ENCODE measurements around the gene FLAD1. TPM values are rescaled to one million over a fixed set of nuclear protein-coding genes. Genes with fewer than 3 reads are reported as not detected.

FLAD1 gene
- total RNA-seq, 1 donor from 2014 or later = 35.9 TPM

DNA sequence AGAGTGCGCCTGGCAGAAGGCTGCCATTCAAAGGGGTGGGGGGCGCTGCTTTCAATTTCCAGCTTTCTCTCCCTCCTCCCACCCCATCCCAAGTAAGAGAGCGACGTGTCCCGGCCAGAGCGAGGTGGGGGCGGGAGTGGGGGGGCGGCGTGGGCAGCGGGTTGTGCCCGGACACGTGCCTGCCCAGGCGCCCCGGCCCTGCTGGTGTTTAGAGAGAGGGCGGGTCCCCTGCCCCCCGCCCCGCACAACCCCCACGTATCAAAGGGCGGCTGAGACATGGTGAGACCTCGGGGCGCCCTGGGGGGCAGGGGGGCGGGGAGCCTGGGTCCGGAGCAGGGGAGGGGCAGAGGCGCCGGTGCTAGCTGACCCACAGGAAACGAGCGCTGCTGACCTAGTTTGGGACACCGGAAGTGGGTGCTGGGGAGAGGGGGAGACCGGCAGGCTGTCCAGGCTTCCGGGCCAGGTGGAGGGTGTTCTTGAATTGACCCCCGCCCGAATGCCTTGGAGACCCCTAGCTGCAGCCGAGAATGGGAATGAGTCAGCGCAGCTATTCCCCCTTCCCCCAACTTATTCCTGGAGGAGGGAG lies 20.7 kb downstream of the FLAD1 start:
- Mint-ChIP-seq H3K4me1 (ENCODE audit: unreplicated experiment) (peaks cover 33% of the 10 kb centered on the region), H3K9me3 (ENCODE audit: unreplicated experiment) (no peaks in the 10 kb centered on the region), H3K36me3 (ENCODE audit: low read depth, unreplicated experiment) (peaks cover 4% of the 10 kb centered on the region), H3K27me3 (ENCODE audit: unreplicated experiment) (peaks cover 11% of the 10 kb centered on the region), H3K4me3 (ENCODE audit: unreplicated experiment) (peak overlapping the region; percentile 97), H3K27ac (ENCODE audit: unreplicated experiment) (peak overlapping the region; percentile 77)
- DNase-seq (ENCODE audit: low spot score) = no peak
- TF ChIP-seq, protein P1, sequence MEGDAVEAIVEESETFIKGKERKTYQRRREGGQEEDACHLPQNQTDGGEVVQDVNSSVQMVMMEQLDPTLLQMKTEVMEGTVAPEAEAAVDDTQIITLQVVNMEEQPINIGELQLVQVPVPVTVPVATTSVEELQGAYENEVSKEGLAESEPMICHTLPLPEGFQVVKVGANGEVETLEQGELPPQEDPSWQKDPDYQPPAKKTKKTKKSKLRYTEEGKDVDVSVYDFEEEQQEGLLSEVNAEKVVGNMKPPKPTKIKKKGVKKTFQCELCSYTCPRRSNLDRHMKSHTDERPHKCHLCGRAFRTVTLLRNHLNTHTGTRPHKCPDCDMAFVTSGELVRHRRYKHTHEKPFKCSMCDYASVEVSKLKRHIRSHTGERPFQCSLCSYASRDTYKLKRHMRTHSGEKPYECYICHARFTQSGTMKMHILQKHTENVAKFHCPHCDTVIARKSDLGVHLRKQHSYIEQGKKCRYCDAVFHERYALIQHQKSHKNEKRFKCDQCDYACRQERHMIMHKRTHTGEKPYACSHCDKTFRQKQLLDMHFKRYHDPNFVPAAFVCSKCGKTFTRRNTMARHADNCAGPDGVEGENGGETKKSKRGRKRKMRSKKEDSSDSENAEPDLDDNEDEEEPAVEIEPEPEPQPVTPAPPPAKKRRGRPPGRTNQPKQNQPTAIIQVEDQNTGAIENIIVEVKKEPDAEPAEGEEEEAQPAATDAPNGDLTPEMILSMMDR (IDR thresholded peaks at IDR 0.05; ENCODE audit: unreplicated experiment) = no peak

DNA sequence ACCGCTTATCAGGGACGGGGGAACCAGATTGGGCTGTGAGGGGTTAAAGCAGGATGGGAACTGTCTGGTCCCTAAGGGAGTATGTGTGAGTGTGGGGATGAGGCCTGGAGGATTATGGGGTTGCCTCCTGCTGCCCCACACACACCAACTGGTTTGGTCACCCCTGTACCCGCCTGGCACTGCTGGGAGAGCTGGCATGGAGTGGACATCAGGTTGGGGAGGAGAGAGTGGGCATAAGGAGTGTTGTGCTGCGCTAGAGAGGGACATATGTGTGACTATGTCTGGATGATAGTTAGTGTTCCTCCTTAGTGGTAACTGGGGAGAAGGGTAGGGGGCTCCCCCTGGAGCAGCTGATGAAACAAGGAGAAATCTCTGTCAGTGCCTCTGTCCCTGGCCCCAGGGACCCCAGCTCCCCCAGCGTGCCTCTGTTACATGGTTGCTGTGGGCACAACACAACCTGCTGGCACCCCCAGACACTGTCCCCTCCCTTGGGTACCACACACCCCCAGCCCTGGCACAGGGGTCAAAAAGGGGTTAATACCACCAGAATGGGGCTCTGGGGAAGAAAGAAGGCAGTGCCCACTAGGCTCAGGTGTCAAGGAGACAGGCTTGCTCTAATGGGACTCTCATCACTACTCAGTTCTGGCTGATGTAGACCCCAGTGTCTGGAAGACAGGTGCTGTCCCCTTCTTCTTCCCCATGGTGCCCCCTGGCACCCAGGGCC lies 21.4 kb downstream of the FLAD1 start:
- no peaks in the 10 kb centered on the region for H3K9me3 Mint-ChIP-seq (ENCODE audit: unreplicated experiment)
- H3K4me3 Mint-ChIP-seq (ENCODE audit: unreplicated experiment) = peak overlapping the region; percentile 85
- TF ChIP-seq, protein P1 (IDR thresholded peaks at IDR 0.05; ENCODE audit: unreplicated experiment) = no peak
- peaks cover 8% of the 10 kb centered on the region for H3K27me3 Mint-ChIP-seq (ENCODE audit: unreplicated experiment)
- H3K36me3 Mint-ChIP-seq (ENCODE audit: low read depth, unreplicated experiment) = peaks cover 4% of the 10 kb centered on the region
- peaks cover 31% of the 10 kb centered on the region for H3K4me1 Mint-ChIP-seq (ENCODE audit: unreplicated experiment)
- no peak for DNase-seq (ENCODE audit: low spot score)
- H3K27ac Mint-ChIP-seq (ENCODE audit: unreplicated experiment) = peak overlapping the region; percentile 67

DNA sequence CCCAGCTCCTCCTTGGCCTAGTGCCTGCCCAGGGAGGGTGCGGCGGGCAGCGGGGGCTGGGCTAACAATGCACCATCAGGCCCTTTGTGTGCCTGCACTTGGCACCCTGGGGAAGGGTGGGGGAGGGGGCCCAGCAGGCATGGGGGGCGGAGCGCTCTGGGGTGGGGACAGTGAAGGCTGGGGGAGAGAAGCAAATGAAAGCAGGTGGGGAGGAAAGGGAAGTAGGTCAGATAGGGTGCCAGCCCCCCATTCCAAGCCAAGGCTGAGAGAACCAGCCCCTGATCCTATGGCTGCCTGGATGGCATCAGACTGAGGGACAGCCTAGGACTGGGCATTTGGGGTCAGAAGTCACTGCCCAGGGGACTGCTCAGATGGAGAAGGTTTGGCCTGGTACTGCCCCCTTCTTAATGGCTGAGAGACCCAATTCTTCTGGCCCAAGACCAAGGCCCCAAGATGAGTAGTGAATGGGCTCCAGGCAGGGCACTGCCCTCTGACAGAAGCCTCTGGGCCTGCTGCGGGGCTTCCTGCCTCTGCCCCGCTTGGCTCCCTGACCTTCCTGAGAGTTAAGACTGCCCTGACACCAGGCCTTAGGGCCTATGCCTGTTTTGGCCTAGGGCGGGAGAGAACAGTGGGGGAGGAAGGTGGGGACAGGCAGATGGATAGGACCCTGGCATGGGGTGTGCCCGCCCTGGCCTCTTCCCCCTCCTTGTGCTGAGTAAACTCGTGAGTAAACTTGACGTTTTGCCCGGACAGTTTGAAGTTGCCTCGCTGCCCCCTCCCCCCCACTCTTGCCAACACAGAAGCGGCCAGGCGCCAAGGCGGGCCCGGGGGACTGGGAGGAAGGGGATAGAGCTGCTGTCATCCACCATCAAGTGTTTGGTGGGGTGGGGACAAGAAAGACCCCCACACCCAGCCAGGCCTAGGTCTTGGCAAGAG lies 22.2 kb downstream of the FLAD1 start:
- DNase-seq (ENCODE audit: low spot score) = no peak

DNA sequence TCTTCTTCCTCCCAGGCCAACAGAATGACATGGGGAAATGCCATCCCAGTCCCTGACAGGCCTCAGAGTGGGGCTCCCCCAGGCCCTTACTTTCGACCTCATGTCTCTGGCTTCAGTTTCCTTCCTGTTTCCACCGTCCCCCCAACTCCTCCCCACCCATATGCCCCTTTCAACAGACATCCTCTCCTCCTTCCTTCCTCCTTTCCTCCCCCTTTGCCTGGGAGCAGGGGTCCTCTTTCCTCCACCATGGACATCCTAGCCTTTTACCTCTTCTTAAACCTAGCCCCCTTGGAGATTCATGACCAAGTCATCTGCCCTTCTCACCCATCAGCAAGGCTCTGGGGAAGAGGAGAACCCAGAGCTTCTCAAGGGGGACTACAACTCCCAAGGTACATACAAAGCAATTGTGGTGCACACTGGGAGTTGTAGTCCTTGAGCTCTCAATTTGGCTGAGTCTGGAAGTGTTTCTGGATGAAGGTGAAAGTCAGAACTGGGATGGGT lies 23.5 kb downstream of the FLAD1 start:
- peak overlapping the region; percentile 61 for H3K27ac Mint-ChIP-seq (ENCODE audit: unreplicated experiment)
- no peaks in the 10 kb centered on the region for H3K9me3 Mint-ChIP-seq (ENCODE audit: unreplicated experiment)
- peaks cover 4% of the 10 kb centered on the region for H3K36me3 Mint-ChIP-seq (ENCODE audit: low read depth, unreplicated experiment)

More for the DNA sequence above, 22.2 kb downstream of the FLAD1 start:
- TF ChIP-seq, protein P1 (IDR thresholded peaks at IDR 0.05; ENCODE audit: unreplicated experiment) = no peak
- Mint-ChIP-seq H3K4me3 (ENCODE audit: unreplicated experiment) (peak overlapping the region; percentile 67), H3K27ac (ENCODE audit: unreplicated experiment) (no peak overlapping the region), H3K4me1 (ENCODE audit: unreplicated experiment) (peaks cover 30% of the 10 kb centered on the region), H3K36me3 (ENCODE audit: low read depth, unreplicated experiment) (peaks cover 4% of the 10 kb centered on the region), H3K27me3 (ENCODE audit: unreplicated experiment) (peaks cover 6% of the 10 kb centered on the region), H3K9me3 (ENCODE audit: unreplicated experiment) (no peaks in the 10 kb centered on the region)

More for the DNA sequence above, 23.5 kb downstream of the FLAD1 start:
- H3K4me3 Mint-ChIP-seq (ENCODE audit: unreplicated experiment) = peak overlapping the region; percentile 65
- peaks cover 30% of the 10 kb centered on the region for H3K4me1 Mint-ChIP-seq (ENCODE audit: unreplicated experiment)
- H3K27me3 Mint-ChIP-seq (ENCODE audit: unreplicated experiment) = peaks cover 3% of the 10 kb centered on the region
- TF ChIP-seq, protein P1 (IDR thresholded peaks at IDR 0.05; ENCODE audit: unreplicated experiment) = no peak
- DNase-seq (ENCODE audit: low spot score) = no peak

All from endothelial cell (in vitro differentiated cells).